GM10248 (cell line): ENCODE measurements around the gene GMPR.

Source experiments
- CTCF ChIA-PET: fragments of 300-600 bp; sonication (Branson Sonifier 250); formaldehyde crosslinking; extraction: SDS; loops from one replicate; lab custom pipeline; 2021; ENCODE audit warnings: antibody characterized with exemption; lab: Yijun Ruan, JAX
- POLR2A ChIA-PET: fragments of 350-650 bp; sonication (Branson Sonifier 250); formaldehyde crosslinking; extraction: SDS; loops from one replicate; lab custom pipeline; 2020; ENCODE audit warnings: antibody characterized with exemption; lab: Yijun Ruan, JAX
- DNase-seq: peaks from one replicate; pipeline ENCODE4 v3.0.0; 2012; ENCODE audit errors: extremely low spot score
- TF ChIP-seq, protein P1 (sequence below): IDR thresholded peaks from 2 replicates; pipeline ENCODE4 v1.5.1; 2012; ENCODE audit warnings: mild to moderate bottlenecking, low read depth; ENCODE audit errors: extremely low read depth, missing control alignments, control extremely low read depth

The GMPR gene

DNA sequence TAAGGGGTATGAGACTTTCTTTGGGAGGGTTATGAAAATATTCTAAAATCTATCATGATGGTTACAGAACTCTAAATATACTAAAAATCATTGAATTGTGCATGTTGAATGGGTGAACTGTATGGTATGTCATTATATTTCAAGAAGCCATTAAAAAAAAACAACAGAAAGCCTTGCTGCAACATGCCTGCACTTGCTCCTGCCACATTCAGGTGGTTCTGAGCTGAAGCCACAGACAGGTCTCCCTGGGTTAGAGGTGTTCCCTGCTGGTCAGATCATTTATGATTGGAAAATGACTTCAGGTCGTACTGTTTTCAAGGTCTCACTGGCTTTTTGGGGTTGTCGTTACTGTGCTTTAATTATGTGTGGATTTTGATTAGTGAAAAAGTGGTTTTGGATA, 13.3 kb downstream of the GMPR start:
- ChIA-PET POLR2A (no interaction called here), CTCF (interaction anchor here (1.4 kb wide), 1 partner anchor 34 kb away, joined by 4 read pairs; no protein-coding TSS in a partner anchor)
- TF ChIP-seq, protein P1, sequence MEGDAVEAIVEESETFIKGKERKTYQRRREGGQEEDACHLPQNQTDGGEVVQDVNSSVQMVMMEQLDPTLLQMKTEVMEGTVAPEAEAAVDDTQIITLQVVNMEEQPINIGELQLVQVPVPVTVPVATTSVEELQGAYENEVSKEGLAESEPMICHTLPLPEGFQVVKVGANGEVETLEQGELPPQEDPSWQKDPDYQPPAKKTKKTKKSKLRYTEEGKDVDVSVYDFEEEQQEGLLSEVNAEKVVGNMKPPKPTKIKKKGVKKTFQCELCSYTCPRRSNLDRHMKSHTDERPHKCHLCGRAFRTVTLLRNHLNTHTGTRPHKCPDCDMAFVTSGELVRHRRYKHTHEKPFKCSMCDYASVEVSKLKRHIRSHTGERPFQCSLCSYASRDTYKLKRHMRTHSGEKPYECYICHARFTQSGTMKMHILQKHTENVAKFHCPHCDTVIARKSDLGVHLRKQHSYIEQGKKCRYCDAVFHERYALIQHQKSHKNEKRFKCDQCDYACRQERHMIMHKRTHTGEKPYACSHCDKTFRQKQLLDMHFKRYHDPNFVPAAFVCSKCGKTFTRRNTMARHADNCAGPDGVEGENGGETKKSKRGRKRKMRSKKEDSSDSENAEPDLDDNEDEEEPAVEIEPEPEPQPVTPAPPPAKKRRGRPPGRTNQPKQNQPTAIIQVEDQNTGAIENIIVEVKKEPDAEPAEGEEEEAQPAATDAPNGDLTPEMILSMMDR: no peak
- no peak for DNase-seq

GRCh38 chr6:16252686-16253299, 14.4 kb downstream of the GMPR start:
- TF ChIP-seq, protein P1: no peak
- DNase-seq: no peak
- POLR2A ChIA-PET: no interaction called here
- CTCF ChIA-PET: interaction anchor here (1.4 kb wide), 1 partner anchor 33 kb away, joined by 4 read pairs; no protein-coding TSS in a partner anchor

DNA sequence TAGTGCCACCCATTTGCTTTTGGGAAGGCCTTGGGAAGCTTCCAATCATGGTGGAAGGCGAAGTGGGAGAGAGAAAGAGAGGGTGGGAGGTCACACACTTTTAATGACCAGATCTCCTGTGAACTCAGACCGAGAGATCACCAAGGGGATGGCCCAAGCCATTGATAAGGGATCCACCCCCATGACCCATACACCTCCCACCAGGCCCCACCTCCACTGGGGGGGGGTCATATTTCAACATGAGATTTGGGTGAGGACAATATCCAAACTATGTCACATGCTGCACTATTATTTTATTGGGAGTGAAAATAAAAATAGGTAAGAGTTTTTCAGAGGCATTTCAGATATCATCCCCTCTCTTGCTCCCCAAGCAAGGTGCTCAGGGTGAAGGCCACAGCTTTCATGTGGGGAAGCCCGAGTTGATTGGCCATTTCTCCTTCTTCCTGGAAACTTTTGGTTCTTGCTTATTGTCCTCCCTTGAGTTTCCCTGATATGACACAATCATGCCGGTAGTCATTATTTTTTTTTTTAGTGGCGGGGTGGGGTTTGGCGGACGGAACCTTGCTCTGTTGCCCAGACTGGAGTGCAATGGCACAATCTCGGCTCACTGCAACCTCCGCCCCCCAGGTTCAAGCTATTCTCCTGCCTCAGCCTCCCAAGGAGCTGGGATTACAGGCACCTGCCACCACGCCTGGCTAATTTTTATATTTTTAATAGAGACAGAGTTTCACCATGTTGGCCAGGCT, 15.2 kb downstream of the GMPR start:
- TF ChIP-seq, protein P1: no peak
- CTCF ChIA-PET: no interaction called here
- POLR2A ChIA-PET: no interaction called here
- no peak for DNase-seq

DNA sequence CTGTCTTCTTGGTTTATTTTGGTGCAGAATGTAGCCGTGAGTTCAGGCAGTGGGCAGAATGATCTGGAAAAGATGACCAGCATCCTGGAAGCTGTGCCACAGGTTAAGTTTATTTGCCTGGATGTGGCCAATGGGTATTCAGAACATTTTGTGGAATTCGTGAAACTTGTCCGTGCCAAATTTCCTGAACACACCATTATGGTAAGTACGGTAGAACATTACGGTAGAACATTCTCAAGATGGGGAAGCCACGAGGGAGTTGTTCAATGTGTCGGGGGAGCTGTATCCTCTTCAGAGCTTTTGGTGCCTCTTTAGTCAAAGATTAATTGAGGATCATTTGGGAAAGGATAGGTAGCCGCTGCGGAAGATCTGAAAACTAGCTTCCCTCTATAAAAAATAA, 16.1 kb downstream of the GMPR start:
- DNase-seq: no peak
- TF ChIP-seq, protein P1: no peak
- ChIA-PET POLR2A (no interaction called here), CTCF (no interaction called here)

DNA sequence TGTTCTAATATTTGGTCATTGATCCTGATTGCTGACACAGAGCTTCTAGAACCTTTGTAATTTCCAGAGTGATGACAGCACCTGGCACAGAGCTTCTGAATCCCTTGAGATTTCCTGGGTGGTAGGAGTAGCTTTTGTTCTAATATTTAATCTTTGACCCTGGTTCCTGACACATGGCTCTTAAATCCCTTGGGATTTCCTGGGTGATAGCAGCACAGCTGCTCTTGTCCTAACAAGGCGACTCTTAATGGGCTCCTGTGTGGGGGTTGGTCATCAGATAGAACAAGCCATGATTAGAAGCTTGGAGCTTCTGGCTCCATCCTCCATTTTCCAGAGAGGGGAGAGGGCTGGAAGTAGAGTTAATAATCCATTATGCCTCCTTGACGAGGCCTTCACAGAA, 18.4 kb downstream of the GMPR start:
- POLR2A ChIA-PET: no interaction called here
- CTCF ChIA-PET: interaction anchor here (0.7 to 2.8 kb wide), 3 partner anchors 9 to 757 kb away, joined by 3 to 6 read pairs (median 3); no protein-coding TSS in a partner anchor
- no peak for DNase-seq
- TF ChIP-seq, protein P1: no peak

DNA sequence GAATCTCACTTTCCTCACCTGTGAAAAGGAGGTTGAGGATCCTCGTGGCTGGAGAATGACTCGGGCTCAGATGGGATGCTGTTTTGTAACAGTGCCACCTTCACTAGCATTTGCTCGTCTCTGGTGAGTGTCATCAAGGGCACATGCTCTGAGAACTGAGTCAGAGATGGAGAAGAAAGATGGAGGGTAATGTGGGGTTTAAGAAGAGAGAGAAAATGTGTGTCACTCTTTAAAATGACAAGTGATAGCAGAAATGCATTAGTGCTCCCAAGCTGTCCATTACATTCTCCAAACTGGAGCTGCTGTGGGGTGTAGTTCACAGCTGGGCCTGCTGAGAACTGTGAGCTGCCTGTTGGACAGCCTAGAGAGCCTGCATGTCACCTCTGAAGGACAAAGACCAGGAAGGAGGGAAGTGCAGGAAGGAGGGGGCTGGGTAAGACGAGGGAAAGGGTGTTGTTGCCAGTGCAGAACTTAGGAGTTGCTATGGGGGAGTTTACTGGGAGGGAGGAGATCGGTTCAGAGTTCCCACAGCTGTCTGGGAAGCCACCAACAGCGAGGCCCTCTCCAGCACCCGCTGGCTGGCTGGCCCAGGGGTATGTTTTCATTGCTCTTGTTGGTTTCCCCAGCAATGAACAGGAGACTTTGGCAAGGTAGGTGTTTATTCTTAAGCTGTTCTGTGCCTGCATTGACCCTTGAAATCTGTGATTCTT, 19.8 kb downstream of the GMPR start:
- ChIA-PET POLR2A (no interaction called here), CTCF (interaction anchor here (0.8 to 2.8 kb wide), 3 partner anchors 8 to 513 kb away, joined by 3 to 6 read pairs (median 3); no protein-coding TSS in a partner anchor)
- no peak for DNase-seq

More for the DNA sequence above, 19.8 kb downstream of the GMPR start:
- TF ChIP-seq, protein P1: no peak
